SJSA1 (cell line): Measurements from ENCODE around the gene IFIT1. TPM values are rescaled to one million over a fixed set of nuclear protein-coding genes. Genes with fewer than 3 reads are reported as not detected.
A peak's percentile ranks its signal among the peaks of the same experiment; 100 is the strongest.
"Not testable (repeated sequence)": the region's sequence is repeated elsewhere in the genome, so short reads cannot be mapped to it uniquely, and the experiment has no call there.

ENCODE experiments used
- DNase-seq, 2 experiments: peaks; one replicate each; pipeline ENCODE4 v3.0.0-alpha.2; 2015 to 2020; ENCODE audit warnings: low spot score in 2 of 2, low read depth in 1 of 2
- H3K27ac ChIP-seq: fragments of 250-450 bp; sonication (Bioruptor Pico); 2 replicates; pipeline ENCODE4 v1.5.1; 2020; ENCODE audit warnings: mild to moderate bottlenecking, moderate library complexity
- H3K27me3 ChIP-seq: fragments of 250-450 bp; sonication (Bioruptor Pico); replicated peaks from 2 replicates; pipeline ENCODE4 v1.5.1; 2020; ENCODE audit warnings: mild to moderate bottlenecking, moderate library complexity
- H3K36me3 ChIP-seq: fragments of 250-450 bp; sonication (Bioruptor Pico); 2 replicates; pipeline ENCODE4 v1.5.1; 2020; ENCODE audit warnings: mild to moderate bottlenecking
- H3K4me1 ChIP-seq: fragments of 250-450 bp; sonication (Bioruptor Pico); replicated peaks from 2 replicates; pipeline ENCODE4 v1.6.1; 2021; ENCODE audit warnings: mild to moderate bottlenecking
- H3K4me3 ChIP-seq: fragments of 250-450 bp; sonication (Bioruptor Pico); 2 replicates; pipeline ENCODE4 v1.5.1; 2020; ENCODE audit warnings: mild to moderate bottlenecking
- H3K9me3 ChIP-seq: fragments of 250-450 bp; sonication (Bioruptor Pico); replicated peaks from 2 replicates; pipeline ENCODE4 v1.5.1; 2020; ENCODE audit warnings: mild to moderate bottlenecking
- total RNA-seq: library from RNA; depleted of rRNA; stranded (reverse); fragments of >200 nt; shearing (Covaris generic); gene quantifications from 2 replicates; pipeline ENCODE4 v1.2.3, GENCODE V29; 2014

IFIT1 gene
- total RNA-seq, 1 experiment from 2014 or later: 5.2 TPM

DNA sequence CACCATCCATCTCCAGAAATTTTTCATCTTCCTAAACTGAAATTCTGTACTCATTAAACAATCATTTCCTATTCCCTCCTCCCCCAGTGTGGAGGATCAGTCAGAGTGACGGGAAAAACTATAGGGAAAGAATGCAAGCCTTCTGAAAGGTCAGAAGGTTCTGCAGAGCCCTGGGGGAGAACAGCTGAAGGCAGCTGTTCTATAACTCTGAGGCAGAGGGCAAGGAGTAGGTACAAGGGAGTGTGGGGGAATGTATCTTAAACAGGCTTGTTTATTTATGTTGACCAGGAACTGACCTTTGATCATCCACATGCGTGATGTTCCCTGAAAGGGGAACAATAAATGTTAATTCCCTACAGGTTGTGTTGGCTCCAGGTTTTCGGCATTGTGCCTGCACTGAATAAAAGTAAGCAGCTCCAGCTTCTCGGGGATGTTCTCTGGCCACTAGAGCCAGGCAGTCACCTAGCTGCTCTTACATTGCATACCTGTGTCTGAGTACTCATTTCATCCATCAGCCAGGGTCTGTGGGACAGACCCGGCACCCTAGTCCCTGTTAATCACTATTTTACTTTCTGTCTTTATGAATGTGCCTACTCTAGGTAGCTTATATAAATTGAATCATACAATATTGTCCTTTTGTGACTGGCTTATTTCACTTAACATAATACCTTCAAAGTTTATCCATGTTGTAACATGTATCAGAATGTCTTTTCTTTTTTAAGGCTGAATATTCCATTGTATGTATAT lies 5.8 kb downstream of the IFIT1 start:
- H3K27ac ChIP-seq: no peak overlapping the region
- DNase-seq: no peak
- H3K9me3 ChIP-seq: no peaks in the 10 kb centered on the region
- no peaks in the 10 kb centered on the region for H3K36me3 ChIP-seq
- no peaks in the 10 kb centered on the region for H3K27me3 ChIP-seq
- H3K4me3 ChIP-seq: no peak overlapping the region
- H3K4me1 ChIP-seq: peaks cover 11% of the 10 kb centered on the region

- no peaks in the 10 kb centered on the region for H3K36me3 ChIP-seq
- peaks cover 8% of the 10 kb centered on the region for H3K4me1 ChIP-seq
- no peak overlapping the region for H3K4me3 ChIP-seq
- no peaks in the 10 kb centered on the region for H3K27me3 ChIP-seq
- no peak overlapping the region for H3K27ac ChIP-seq
- no peaks in the 10 kb centered on the region for H3K9me3 ChIP-seq
- no peak for DNase-seq
These were observed 7.5 kb downstream of the IFIT1 start for GRCh38 chr10:89399956-89400355.

DNA sequence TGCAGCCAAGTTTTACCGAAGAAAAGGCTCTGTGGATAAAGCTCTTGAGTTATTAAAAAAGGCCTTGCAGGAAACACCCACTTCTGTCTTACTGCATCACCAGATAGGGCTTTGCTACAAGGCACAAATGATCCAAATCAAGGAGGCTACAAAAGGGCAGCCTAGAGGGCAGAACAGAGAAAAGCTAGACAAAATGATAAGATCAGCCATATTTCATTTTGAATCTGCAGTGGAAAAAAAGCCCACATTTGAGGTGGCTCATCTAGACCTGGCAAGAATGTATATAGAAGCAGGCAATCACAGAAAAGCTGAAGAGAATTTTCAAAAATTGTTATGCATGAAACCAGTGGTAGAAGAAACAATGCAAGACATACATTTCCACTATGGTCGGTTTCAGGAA lies 10.6 kb downstream of the IFIT1 start:
- DNase-seq: no peak
- H3K36me3 ChIP-seq: no peaks in the 10 kb centered on the region
- H3K27ac ChIP-seq: no peak overlapping the region
- no peaks in the 10 kb centered on the region for H3K9me3 ChIP-seq
- no peaks in the 10 kb centered on the region for H3K27me3 ChIP-seq
- H3K4me1 ChIP-seq: peaks cover 1% of the 10 kb centered on the region
- no peak overlapping the region for H3K4me3 ChIP-seq

DNA sequence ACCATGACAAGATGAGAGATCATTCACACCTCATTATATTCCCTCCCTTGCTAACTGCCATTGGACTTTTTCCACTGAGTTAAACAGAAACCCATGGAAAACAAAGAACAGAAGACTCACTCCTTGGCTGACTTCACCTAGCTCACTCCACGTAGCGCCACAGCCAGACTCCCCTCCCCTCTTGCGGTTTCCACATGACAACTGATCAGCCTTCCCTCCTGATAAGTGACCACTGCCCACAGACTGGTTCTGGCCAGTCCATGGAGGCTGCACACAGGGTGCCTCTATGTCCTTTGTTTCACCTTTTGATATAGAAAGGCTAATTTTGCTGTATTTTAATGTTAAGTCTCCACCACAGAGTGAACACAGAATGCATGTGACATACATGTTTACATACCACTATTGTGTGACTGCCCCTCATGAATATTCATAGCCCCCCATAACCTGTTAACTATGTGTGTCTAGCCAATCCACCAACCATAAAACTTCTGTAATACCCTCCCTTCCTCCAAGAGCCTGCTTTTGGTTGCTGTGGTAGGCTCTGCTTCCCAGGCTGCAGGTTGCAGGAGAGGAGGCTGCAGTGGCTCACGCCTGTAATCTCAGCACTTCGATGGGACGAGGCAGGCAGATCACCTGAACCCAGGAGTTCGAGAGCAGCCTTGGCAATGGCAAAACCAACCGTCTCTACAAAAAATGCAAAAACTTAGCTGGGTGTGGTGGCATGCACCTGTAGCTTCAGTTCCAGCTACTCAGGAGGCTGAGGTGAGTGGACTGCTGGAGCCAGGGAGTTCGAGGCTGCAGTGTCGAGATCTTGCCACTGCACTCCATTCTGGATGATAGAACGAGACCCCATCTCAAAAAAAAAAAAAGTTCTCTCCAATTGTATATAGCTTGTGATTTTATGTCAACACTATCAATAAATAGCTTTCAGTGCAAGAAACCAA lies 12.0 kb downstream of the IFIT1 start:
- Histone ChIP-seq H3K27ac (no peak overlapping the region), H3K9me3 (no peaks in the 10 kb centered on the region), H3K4me1 (no peaks in the 10 kb centered on the region), H3K27me3 (no peaks in the 10 kb centered on the region), H3K4me3 (no peak overlapping the region), H3K36me3 (no peaks in the 10 kb centered on the region)
- DNase-seq: no peak

- not testable (repeated sequence) for H3K9me3 ChIP-seq, DNase-seq, H3K4me1 ChIP-seq, H3K36me3 ChIP-seq, H3K4me3 ChIP-seq, H3K27me3 ChIP-seq, H3K27ac ChIP-seq
These were observed 13.8 kb downstream of the IFIT1 start for GRCh38 chr10:89406178-89406577.

- DNase-seq, H3K4me1 ChIP-seq, H3K36me3 ChIP-seq, H3K4me3 ChIP-seq, H3K9me3 ChIP-seq, H3K27ac ChIP-seq, H3K27me3 ChIP-seq: not testable (repeated sequence)
These were observed 15.4 kb downstream of the IFIT1 start for GRCh38 chr10:89407792-89408191.

DNA sequence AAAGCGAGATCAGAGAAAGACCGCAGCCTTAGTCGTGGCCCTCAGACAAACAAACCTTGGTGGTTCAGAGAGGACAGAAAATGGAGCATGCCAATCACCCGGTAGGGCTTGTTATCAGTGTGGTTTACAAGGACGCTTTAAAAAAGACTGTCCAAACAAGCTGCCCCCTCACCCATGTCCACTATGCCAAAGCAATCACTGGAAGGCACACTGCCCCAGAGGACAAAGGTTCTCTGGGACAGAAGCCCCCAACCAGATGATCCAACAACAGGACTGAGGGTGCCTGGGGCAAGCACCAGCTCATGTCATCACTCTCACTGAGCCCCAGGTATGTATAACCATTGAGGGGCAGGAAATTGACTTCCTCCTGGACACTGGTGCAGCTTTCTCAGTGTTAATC lies 16.9 kb downstream of the IFIT1 start:
- H3K9me3 ChIP-seq, DNase-seq, H3K36me3 ChIP-seq, H3K27me3 ChIP-seq, H3K27ac ChIP-seq, H3K4me3 ChIP-seq, H3K4me1 ChIP-seq: not testable (repeated sequence)

DNA sequence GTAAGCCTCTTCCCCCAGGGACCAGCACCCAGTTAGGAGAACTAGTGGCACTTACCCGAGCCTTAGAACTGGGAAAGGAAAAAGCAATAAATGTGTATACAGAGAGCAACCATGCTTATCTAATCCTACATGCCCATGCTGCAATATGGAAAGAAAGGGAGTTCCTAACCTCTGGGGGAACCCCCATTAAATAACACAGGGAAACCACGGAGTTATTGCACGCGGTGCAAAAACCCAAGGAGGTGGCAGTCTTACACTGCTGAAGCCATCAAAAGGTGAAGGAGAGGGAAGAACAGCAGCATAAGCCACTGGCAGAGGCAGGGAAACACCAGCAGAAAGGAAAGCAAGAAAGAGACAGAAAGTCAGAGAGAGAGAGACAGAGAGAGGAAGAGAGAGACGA lies 18.1 kb downstream of the IFIT1 start:
- not testable (repeated sequence) for DNase-seq, H3K27me3 ChIP-seq, H3K27ac ChIP-seq, H3K4me3 ChIP-seq, H3K4me1 ChIP-seq, H3K9me3 ChIP-seq, H3K36me3 ChIP-seq

DNA sequence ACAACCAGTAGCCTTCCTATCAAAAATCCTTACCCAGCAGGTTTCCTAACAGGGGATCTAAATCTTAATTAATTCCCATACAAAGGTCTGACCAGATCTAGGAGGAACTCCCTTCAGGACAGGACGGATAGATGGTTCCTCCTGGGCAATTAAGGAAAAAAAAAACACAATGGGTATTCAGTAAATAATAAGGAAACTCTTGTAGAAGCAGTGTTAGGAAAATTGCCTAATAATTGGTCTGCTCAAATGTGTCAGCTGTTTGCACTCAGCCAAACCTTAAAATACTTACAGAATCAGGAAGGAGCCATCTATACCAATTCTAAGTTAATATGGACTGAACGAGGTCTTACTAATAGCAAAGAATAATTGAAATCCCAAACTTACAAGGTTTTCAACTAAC lies 18.7 kb downstream of the IFIT1 start:
- not testable (repeated sequence) for DNase-seq, H3K36me3 ChIP-seq, H3K9me3 ChIP-seq, H3K27me3 ChIP-seq, H3K27ac ChIP-seq, H3K4me3 ChIP-seq
- peaks cover 12% of the 10 kb centered on the region for H3K4me1 ChIP-seq

GRCh38 chr10:89412276-89412675 lies 19.9 kb downstream of the IFIT1 start:
- Histone ChIP-seq H3K36me3 (peaks cover 14% of the 10 kb centered on the region), H3K4me1 (peaks cover 18% of the 10 kb centered on the region)
- H3K9me3 ChIP-seq, H3K27me3 ChIP-seq, H3K4me3 ChIP-seq, DNase-seq, H3K27ac ChIP-seq: not testable (repeated sequence)

GRCh38 chr10:89413398-89413912 lies 21.0 kb downstream of the IFIT1 start:
- H3K4me1 ChIP-seq: peaks cover 18% of the 10 kb centered on the region
- peak overlapping the region; percentile 71; the same call in 1 of the 2 replicates for H3K4me3 ChIP-seq
- no peaks in the 10 kb centered on the region for H3K27me3 ChIP-seq
- no peak for DNase-seq
- no peak overlapping the region; the same call in 1 of the 2 replicates for H3K27ac ChIP-seq
- H3K9me3 ChIP-seq: no peaks in the 10 kb centered on the region
- H3K36me3 ChIP-seq: peaks cover 25% of the 10 kb centered on the region

- DNase-seq: peak; percentile 73 to 92
- H3K36me3 ChIP-seq: peaks cover 25% of the 10 kb centered on the region
- H3K27ac ChIP-seq: peak within 1 kb of the TSS; percentile 83
- no peaks in the 10 kb centered on the region for H3K9me3 ChIP-seq
- peaks cover 18% of the 10 kb centered on the region for H3K4me1 ChIP-seq
- H3K4me3 ChIP-seq: peak within 1 kb of the TSS; percentile 71
- no peaks in the 10 kb centered on the region for H3K27me3 ChIP-seq
These were observed 21.9 kb downstream of the IFIT1 start, which contains the start of gene IFIT5 for GRCh38 chr10:89414146-89414878. TSS of gene IFIT5 (plus strand) at chr10:89414568. CDS start at chr10:89414799, 231 bp downstream.
